HCT116 (cell line): ENCODE data around the gene SRSF11. TPM values are rescaled to one million over a fixed set of nuclear protein-coding genes. Genes with fewer than 3 reads are reported as not detected.

Experiments used
- ATAC-seq: fragments of 200-7000 bp; cut with Tn5 transposase; 2 replicates; pipeline ENCODE4 v1.9.1; 2020; ENCODE audit warnings: mild to moderate bottlenecking, moderate library complexity
- BruUV-seq: library from RNA; stranded (reverse); fragments of 400-500 nt; replicated peaks from 2 replicates; lab custom pipeline; 2021; lab: Mats Ljungman, UMichigan
- CTCF ChIA-PET: fragments of 300-600 bp; sonication (Branson Sonifier 250); formaldehyde crosslinking; loops from one replicate; lab custom pipeline; 2021; ENCODE audit warnings: antibody characterized with exemption; lab: Charles Lee
- POLR2A ChIA-PET: fragments of 300-600, 350-600 bp; sonication (Branson Sonifier 250); formaldehyde crosslinking; loops from one replicate; lab custom pipeline; 2021; ENCODE audit warnings: antibody characterized with exemption; lab: Charles Lee
- RAD21 ChIA-PET, 2 experiments: fragments of 300-600 bp; sonication (Branson Sonifier 250); formaldehyde crosslinking; loops; one replicate each; lab custom pipeline; 2023; ENCODE audit warnings: low total read pairs in 2 of 2; ENCODE audit not compliant: uncharacterized antibody in 2 of 2, unreplicated experiment in 2 of 2, low non-redundant PET in 1 of 2; lab: Charles Lee
- DNase-seq: peaks from one replicate; pipeline ENCODE4 v3.0.0-alpha.2; 2010; ENCODE audit warnings: low read depth, low spot score
- H2AFZ ChIP-seq: fragments of 200-600 bp; shearing (Covaris generic), sonication (generic); 2 replicates; pipeline ENCODE4 v1.6.1; 2017; ENCODE audit warnings: low read depth, mixed run types, mixed read lengths, antibody characterized with exemption, low read length; ENCODE audit not compliant: poor library complexity, severe bottlenecking
- H3K27ac ChIP-seq: 2 replicates; pipeline ENCODE4 v1.5.1; 2012; ENCODE audit warnings: low read depth, low read length
- H3K27me3 ChIP-seq: fragments of 200-600 bp; sonication (generic); 2 replicates; pipeline ENCODE4 v1.6.1; 2016; ENCODE audit warnings: mixed run types, low read length, mixed read lengths; ENCODE audit not compliant: insufficient read depth
- H3K36me3 ChIP-seq, 2 experiments: fragments of 200-500 bp in 1 of 2; fragments of 200-600 bp in 1 of 2; sonication (Bioruptor generic) in 1 of 2; sonication (generic) in 1 of 2; 2 replicates each; pipeline versions ENCODE4 v1.5.1 to v1.6.1; 2014 to 2016; ENCODE audit warnings: low read length in 2 of 2, inconsistent platforms in 1 of 2, mixed read lengths in 1 of 2, mixed run types in 1 of 2; ENCODE audit not compliant: insufficient read depth in 2 of 2, control insufficient read depth in 1 of 2
- H3K4me1 ChIP-seq, 2 experiments: fragments of 200-600 bp in 1 of 2; sonication (generic) in 1 of 2; 2 replicates each; pipeline versions ENCODE4 v1.5.1 to v1.6.1; 2012 to 2017; ENCODE audit warnings: low read length in 2 of 2, inconsistent platforms in 1 of 2, mild to moderate bottlenecking in 1 of 2, mixed read lengths in 1 of 2, mixed run types in 1 of 2, moderate library complexity in 1 of 2; ENCODE audit not compliant: insufficient read depth in 2 of 2, control insufficient read depth in 1 of 2
- H3K4me2 ChIP-seq: fragments of 200-600 bp; sonication (generic); 2 replicates; pipeline ENCODE4 v1.6.1; 2017; ENCODE audit warnings: mixed run types, low read length, mixed read lengths
- H3K4me3 ChIP-seq, 2 experiments: fragments of 200-600 bp in 1 of 2; sonication (generic) in 1 of 2; replicated peaks in 1 of 2; 2 replicates each; pipeline ENCODE4 v1.5.1; 2011 to 2016; ENCODE audit warnings: low read length in 2 of 2, control low read depth in 1 of 2, low read depth in 1 of 2, mild to moderate bottlenecking in 1 of 2, mixed read lengths in 1 of 2, mixed run types in 1 of 2
- H3K79me2 ChIP-seq: fragments of 200-600 bp; sonication (generic); 2 replicates; pipeline ENCODE4 v1.6.1; 2017; ENCODE audit warnings: mild to moderate bottlenecking, mixed run types, low read length, moderate library complexity, mixed read lengths; ENCODE audit not compliant: insufficient read depth
- H3K9ac ChIP-seq: fragments of 200-600 bp; sonication (generic); 2 replicates; pipeline ENCODE4 v1.6.1; 2016; ENCODE audit warnings: low read length, mixed read lengths
- H3K9me2 ChIP-seq: fragments of 200-600 bp; sonication (generic), shearing (Covaris generic); 2 replicates; pipeline ENCODE4 v1.6.1; 2017; ENCODE audit warnings: mixed run types, mild to moderate bottlenecking, moderate library complexity; ENCODE audit not compliant: insufficient read depth
- H3K9me3 ChIP-seq, 2 experiments: fragments of 200-500 bp in 1 of 2; fragments of 200-600 bp in 1 of 2; sonication (Bioruptor generic) in 1 of 2; sonication (generic) in 1 of 2; 2 replicates each; pipeline ENCODE4 v1.6.1; 2014 to 2017; ENCODE audit warnings: low read length in 2 of 2, mixed read lengths in 2 of 2, inconsistent platforms in 1 of 2, low read depth in 1 of 2, mild to moderate bottlenecking in 1 of 2, mixed run types in 1 of 2, moderate library complexity in 1 of 2; ENCODE audit not compliant: control insufficient read depth in 1 of 2, insufficient read depth in 1 of 2
- H4K20me1 ChIP-seq: fragments of 200-600 bp; sonication (generic), shearing (Covaris generic); 2 replicates; pipeline ENCODE4 v1.6.1; 2017; ENCODE audit warnings: mixed run types, mild to moderate bottlenecking, moderate library complexity; ENCODE audit not compliant: insufficient read depth
- CBX3 ChIP-seq: IDR thresholded peaks from 2 replicates; pipeline ENCODE4 v1.6.1; 2012; ENCODE audit warnings: low read depth
- EGR1 ChIP-seq: IDR thresholded peaks from 2 replicates; pipeline ENCODE4 v1.6.1; 2012; ENCODE audit warnings: low read depth
- ELF1 ChIP-seq: IDR thresholded peaks from 2 replicates; pipeline ENCODE4 v1.6.1; 2012; ENCODE audit warnings: low read depth, borderline replicate concordance
- EZH2 ChIP-seq: fragments of 200-600 bp; sonication (generic); IDR thresholded peaks from 2 replicates; pipeline ENCODE4 v1.6.1; 2017; ENCODE audit warnings: antibody characterized with exemption, mixed run types
- FOSL1 ChIP-seq: IDR thresholded peaks from 2 replicates; pipeline ENCODE4 v1.6.1; 2012; ENCODE audit warnings: low read depth
- JUND ChIP-seq: IDR thresholded peaks from 2 replicates; pipeline ENCODE4 v1.6.1; 2012
- POLR2AphosphoS5 ChIP-seq: IDR thresholded peaks from 2 replicates; pipeline ENCODE4 v1.6.1; 2011; ENCODE audit warnings: mild to moderate bottlenecking, low read depth, low read length, moderate library complexity
- RAD21 ChIP-seq: IDR thresholded peaks from 2 replicates; pipeline ENCODE4 v1.6.1; 2012; ENCODE audit warnings: low read depth, mild to moderate bottlenecking
- SIN3A ChIP-seq: IDR thresholded peaks from 2 replicates; pipeline ENCODE4 v1.6.1; 2012; ENCODE audit warnings: low read depth
- SP1 ChIP-seq: IDR thresholded peaks from 2 replicates; pipeline ENCODE4 v1.6.1; 2012; ENCODE audit warnings: low read depth
- SRF ChIP-seq: IDR thresholded peaks from 2 replicates; pipeline ENCODE4 v1.6.1; 2012; ENCODE audit warnings: low read depth
- TCF7L2 ChIP-seq: IDR thresholded peaks from 2 replicates; pipeline ENCODE4 v1.7.0; 2011; ENCODE audit warnings: borderline replicate concordance, inconsistent platforms; ENCODE audit not compliant: insufficient read depth, insufficient read length; ENCODE audit errors: extremely low read depth
- YY1 ChIP-seq: IDR thresholded peaks from 2 replicates; pipeline ENCODE4 v1.6.1; 2011; ENCODE audit warnings: low read length, low read depth, moderate library complexity, mild to moderate bottlenecking; ENCODE audit not compliant: insufficient replicate concordance; ENCODE audit errors: extremely low read depth
- ZBTB33 ChIP-seq: IDR thresholded peaks from 2 replicates; pipeline ENCODE4 v1.6.1; 2011; ENCODE audit warnings: mild to moderate bottlenecking, low read length, moderate library complexity; ENCODE audit not compliant: insufficient replicate concordance; ENCODE audit errors: extremely low read depth
- ZNF274 ChIP-seq: fragments of 200-500 bp; sonication (Bioruptor generic); IDR thresholded peaks from 2 replicates; pipeline ENCODE4 v1.6.1; 2014; ENCODE audit warnings: mild to moderate bottlenecking, low read depth, low read length, inconsistent platforms
- intact Hi-C: fragments of 100-400 bp; cut with micrococcal nuclease; formaldehyde crosslinking; loops from 2 replicates; pipeline ENCODE4 v1.10.0; 2022
- total RNA-seq: library from RNA; stranded (reverse); gene quantifications from one replicate; pipeline ENCODE4 v1.2.1, GENCODE V29; 2021; ENCODE audit not compliant: unreplicated experiment
- TF ChIP-seq, protein P1 (sequence below): IDR thresholded peaks from 2 replicates; pipeline ENCODE4 v1.6.1; 2012; ENCODE audit warnings: low read depth
- TF ChIP-seq, protein P2 (sequence below), 3 experiments: fragments of 200-600 bp in 1 of 3; sonication (generic) in 1 of 3; IDR thresholded peaks in 2 of 3; conservative IDR thresholded peaks in 1 of 3; 2 replicates each; pipeline ENCODE4 v1.5.1; 2012 to 2017; ENCODE audit warnings: low read depth in 2 of 3, low read length in 2 of 3, antibody characterized with exemption in 1 of 3, borderline replicate concordance in 1 of 3, control low read depth in 1 of 3, mild to moderate bottlenecking in 1 of 3, mixed read lengths in 1 of 3, mixed run types in 1 of 3, moderate library complexity in 1 of 3; ENCODE audit not compliant: insufficient read depth in 1 of 3

The SRSF11 gene
- total RNA-seq, 1 experiment from 2014 or later, result 166 TPM

DNA sequence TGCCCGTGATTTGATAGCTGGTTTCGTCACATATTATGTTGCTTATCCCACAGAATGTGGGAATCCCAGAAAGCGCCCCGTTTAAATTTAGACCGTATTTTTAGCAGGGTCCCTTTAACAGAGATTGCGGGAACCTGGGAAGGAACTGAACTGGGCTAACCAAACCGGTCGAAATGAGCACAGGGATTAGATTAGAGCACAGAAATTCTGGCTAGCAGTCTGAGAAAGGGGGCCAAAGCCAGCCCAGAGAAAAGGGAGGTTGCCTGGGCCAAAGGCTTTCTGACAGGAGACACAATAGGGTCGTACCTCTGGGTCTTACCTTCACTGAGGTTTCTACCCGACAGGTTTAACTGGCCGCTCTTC, 16.1 kb upstream of the SRSF11 start (continued):
- TF ChIP-seq, protein P1, sequence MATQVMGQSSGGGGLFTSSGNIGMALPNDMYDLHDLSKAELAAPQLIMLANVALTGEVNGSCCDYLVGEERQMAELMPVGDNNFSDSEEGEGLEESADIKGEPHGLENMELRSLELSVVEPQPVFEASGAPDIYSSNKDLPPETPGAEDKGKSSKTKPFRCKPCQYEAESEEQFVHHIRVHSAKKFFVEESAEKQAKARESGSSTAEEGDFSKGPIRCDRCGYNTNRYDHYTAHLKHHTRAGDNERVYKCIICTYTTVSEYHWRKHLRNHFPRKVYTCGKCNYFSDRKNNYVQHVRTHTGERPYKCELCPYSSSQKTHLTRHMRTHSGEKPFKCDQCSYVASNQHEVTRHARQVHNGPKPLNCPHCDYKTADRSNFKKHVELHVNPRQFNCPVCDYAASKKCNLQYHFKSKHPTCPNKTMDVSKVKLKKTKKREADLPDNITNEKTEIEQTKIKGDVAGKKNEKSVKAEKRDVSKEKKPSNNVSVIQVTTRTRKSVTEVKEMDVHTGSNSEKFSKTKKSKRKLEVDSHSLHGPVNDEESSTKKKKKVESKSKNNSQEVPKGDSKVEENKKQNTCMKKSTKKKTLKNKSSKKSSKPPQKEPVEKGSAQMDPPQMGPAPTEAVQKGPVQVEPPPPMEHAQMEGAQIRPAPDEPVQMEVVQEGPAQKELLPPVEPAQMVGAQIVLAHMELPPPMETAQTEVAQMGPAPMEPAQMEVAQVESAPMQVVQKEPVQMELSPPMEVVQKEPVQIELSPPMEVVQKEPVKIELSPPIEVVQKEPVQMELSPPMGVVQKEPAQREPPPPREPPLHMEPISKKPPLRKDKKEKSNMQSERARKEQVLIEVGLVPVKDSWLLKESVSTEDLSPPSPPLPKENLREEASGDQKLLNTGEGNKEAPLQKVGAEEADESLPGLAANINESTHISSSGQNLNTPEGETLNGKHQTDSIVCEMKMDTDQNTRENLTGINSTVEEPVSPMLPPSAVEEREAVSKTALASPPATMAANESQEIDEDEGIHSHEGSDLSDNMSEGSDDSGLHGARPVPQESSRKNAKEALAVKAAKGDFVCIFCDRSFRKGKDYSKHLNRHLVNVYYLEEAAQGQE, result no peak
- no peak for TF ChIP-seq SRF
- TF ChIP-seq FOSL1, result no peak

GRCh38 chr1:70205434-70206118, 15.6 kb upstream of the SRSF11 start, which contains the start of gene LRRC40:
Gene LRRC40 (minus strand): TSS chr1:70205579. CDS start chr1:70205540, 39 bp downstream.
- intact Hi-C loops, result loop anchor here (1.0 kb wide), 1 partner anchor 16 kb away; the partner anchor contains the start of gene SRSF11
- ChIA-PET CTCF (no interaction called here), RAD21 (no interaction called here)
- no peak for TF ChIP-seq ELF1
- TF ChIP-seq EGR1, result no peak
- no peak for TF ChIP-seq FOSL1
- no peak for TF ChIP-seq EZH2
- no peak for TF ChIP-seq RAD21
- peak; percentile 41 for TF ChIP-seq ZBTB33
- peak; percentile 90 for TF ChIP-seq POLR2AphosphoS5
- TF ChIP-seq CBX3, result peak; percentile 75; the same call in 1 of the 2 replicates
- TF ChIP-seq, protein P2, sequence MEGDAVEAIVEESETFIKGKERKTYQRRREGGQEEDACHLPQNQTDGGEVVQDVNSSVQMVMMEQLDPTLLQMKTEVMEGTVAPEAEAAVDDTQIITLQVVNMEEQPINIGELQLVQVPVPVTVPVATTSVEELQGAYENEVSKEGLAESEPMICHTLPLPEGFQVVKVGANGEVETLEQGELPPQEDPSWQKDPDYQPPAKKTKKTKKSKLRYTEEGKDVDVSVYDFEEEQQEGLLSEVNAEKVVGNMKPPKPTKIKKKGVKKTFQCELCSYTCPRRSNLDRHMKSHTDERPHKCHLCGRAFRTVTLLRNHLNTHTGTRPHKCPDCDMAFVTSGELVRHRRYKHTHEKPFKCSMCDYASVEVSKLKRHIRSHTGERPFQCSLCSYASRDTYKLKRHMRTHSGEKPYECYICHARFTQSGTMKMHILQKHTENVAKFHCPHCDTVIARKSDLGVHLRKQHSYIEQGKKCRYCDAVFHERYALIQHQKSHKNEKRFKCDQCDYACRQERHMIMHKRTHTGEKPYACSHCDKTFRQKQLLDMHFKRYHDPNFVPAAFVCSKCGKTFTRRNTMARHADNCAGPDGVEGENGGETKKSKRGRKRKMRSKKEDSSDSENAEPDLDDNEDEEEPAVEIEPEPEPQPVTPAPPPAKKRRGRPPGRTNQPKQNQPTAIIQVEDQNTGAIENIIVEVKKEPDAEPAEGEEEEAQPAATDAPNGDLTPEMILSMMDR (IDR thresholded peaks at IDR 0.05 in 2 of 3, conservative IDR thresholded peaks at IDR 0.05 in 1 of 3; ENCODE audit: borderline replicate concordance in 1 of 3, insufficient read depth in 1 of 3, low read depth in 2 of 3, low read length in 2 of 3), result no peak
- peak; percentile 97 for TF ChIP-seq SRF
- peak; percentile 72 for TF ChIP-seq YY1
- TF ChIP-seq TCF7L2, result peak; percentile 74
- TF ChIP-seq SIN3A, result peak; percentile 89
- peak; percentile 74 for TF ChIP-seq SP1
- no peak for TF ChIP-seq JUND
- no peak for TF ChIP-seq ZNF274

More at GRCh38 chr1:70205434-70206118, 15.6 kb upstream of the SRSF11 start, which contains the start of gene LRRC40:
- Histone ChIP-seq H2AFZ (peak within 1 kb of the TSS; percentile 22), H3K9me3 (no peaks in the 10 kb centered on the region), H3K36me3 (peaks cover 0 to 5% of the 10 kb centered on the region in 2 experiments; a peak in 2 of 4 replicates), H3K9me2 (no peaks in the 10 kb centered on the region), H3K27me3 (no peaks in the 10 kb centered on the region), H3K79me2 (peaks cover 98% of the 10 kb centered on the region), H3K4me3 (peak within 1 kb of the TSS; percentile 85 to 92), H3K9ac (peak within 1 kb of the TSS; percentile 92), H3K27ac (peak within 1 kb of the TSS; percentile 78), H4K20me1 (no peaks in the 10 kb centered on the region), H3K4me1 (peaks cover 9 to 17% of the 10 kb centered on the region in 2 experiments; a peak in 3 of 4 replicates), H3K4me2 (peak within 1 kb of the TSS; percentile 78)
- POLR2A ChIA-PET, result interaction anchor here (1.7 kb wide), 1 partner anchor 15 kb away, joined by 6 read pairs; the partner anchor contains the start of gene SRSF11
- DNase-seq (peak; percentile 90), ATAC-seq (peak; percentile 89)
- BruUV-seq, result TSS peak; percentile 63
